Left lung (tissue), 14 donors: Measurements from ENCODE around the gene ARMCX1. TPM values are rescaled to one million over a fixed set of nuclear protein-coding genes. Genes with fewer than 3 reads are reported as not detected.
"Not testable (repeated sequence)": the region's sequence is repeated elsewhere in the genome, so short reads cannot be mapped to it uniquely, and the experiment has no call there.

Experiments
- ATAC-seq: fragments of 200-7000 bp; cut with Tn5 transposase; one replicate; pipeline ENCODE4 v1.9.1; 2020; ENCODE audit warnings: moderate library complexity
- DNase-seq, 4 donors: peaks; one replicate each; pipeline ENCODE4 v3.0.0-alpha.2; 2013 to 2020
- H3K27ac ChIP-seq, 2 donors: fragments of 200-600 bp; sonication (generic) in 1 of 2; one replicate each; pipeline versions ENCODE4 v1.5.0 to v1.8.0; 2020 to 2021
- H3K27me3 ChIP-seq, 2 donors: fragments of 200-600 bp; sonication (generic) in 1 of 2; one replicate each; pipeline versions ENCODE4 v1.5.0 to v1.8.0; 2020 to 2021
- H3K36me3 ChIP-seq, 2 donors: fragments of 200-600 bp; sonication (generic) in 1 of 2; one replicate each; pipeline versions ENCODE4 v1.5.0 to v1.8.0; 2020 to 2021
- H3K4me1 ChIP-seq, 2 donors: fragments of 200-600 bp; one replicate each; pipeline ENCODE4 v1.8.0; 2021
- H3K4me3 ChIP-seq, 2 donors: fragments of 200-600 bp; sonication (generic) in 1 of 2; one replicate each; pipeline versions ENCODE4 v1.5.0 to v1.8.0; 2020 to 2021; ENCODE audit warnings: mild to moderate bottlenecking in 1 of 2
- H3K9me3 ChIP-seq, 2 donors: fragments of 200-600 bp; sonication (generic) in 1 of 2; one replicate each; pipeline versions ENCODE4 v1.5.0 to v1.8.0; 2020 to 2021
- intact Hi-C, 2 donors: fragments of 100-400 bp; cut with DNase I; formaldehyde crosslinking; loops; one replicate each; pipeline versions ENCODE4 v1.11.2 to v1.14.2; 2022
- long read RNA-seq, 12 donors: library from polyadenylated mRNA in 2 of 12; unstranded in 2 of 12; transcript quantifications; one replicate each; pipeline ENCODE4 v2.0.0 and lab custom pipeline, GENCODE V29; 2019 to 2026
- polyA plus RNA-seq, 6 donors: library from polyadenylated mRNA; unstranded; fragments of 120-200 nt; gene quantifications; one replicate each; pipeline ENCODE4 v1.2.1, GENCODE V29; 2013; ENCODE audit not compliant: insufficient read length in 6 of 6
- total RNA-seq, 2 donors: library from RNA; stranded (reverse); fragmentation: NEBNext Ultra II Directional; extraction: Animal tissue kit (Norgen Biotek cat#: 25700); gene quantifications; one replicate each; pipeline ENCODE4 v1.2.1, GENCODE V29; 2021
- TF ChIP-seq, protein P1 (sequence below), 2 donors: fragments of 200-600 bp; sonication (generic) in 1 of 2; IDR thresholded peaks; one replicate each; pipeline versions ENCODE4 v1.5.0 to v1.8.0; 2021; ENCODE audit warnings: antibody characterized with exemption in 2 of 2
- donor health status: DM: no; HTN: yes; CAD: no.
- donor health status: DM: no; HTN: no; CAD: no.

The ARMCX1 gene
- total RNA-seq = 10 to 100 TPM; 24.7 to 25.1 TPM
- 10 to 100 TPM; 53.4 to 63.6 (median 55.8) TPM for polyA plus RNA-seq
- long read RNA-seq, donor 1, transcript ARMCX1-201 (4 exons, 2,141 nt) = major isoform, 16 of 23 reads
- long read RNA-seq, donor 1, partial matches to known transcripts = 0 of 23 reads
- long read RNA-seq, donor 1, other reads (novel, unspliced or antisense) = 7 of 23 reads
- long read RNA-seq, donor 2, transcript ARMCX1-201 (4 exons, 2,141 nt) = major isoform, 17 of 67 reads
- long read RNA-seq, donor 2, partial matches to known transcripts = 50 of 67 reads
- long read RNA-seq, donor 2, other reads (novel, unspliced or antisense) = 0 of 67 reads
- long read RNA-seq, donor 3, transcript ARMCX1-201 (4 exons, 2,141 nt) = major isoform, 6 of 43 reads
- long read RNA-seq, donor 3, partial matches to known transcripts = 6 of 43 reads
- long read RNA-seq, donor 3, other reads (novel, unspliced or antisense) = 31 of 43 reads
- long read RNA-seq, donor 4, transcript ARMCX1-201 (4 exons, 2,141 nt) = major isoform, 13 of 19 reads
- long read RNA-seq, donor 4, partial matches to known transcripts = 0 of 19 reads
- long read RNA-seq, donor 4, other reads (novel, unspliced or antisense) = 6 of 19 reads
- long read RNA-seq, donor 5, transcript ARMCX1-201 (4 exons, 2,141 nt) = major isoform, 14 of 65 reads
- long read RNA-seq, donor 5, partial matches to known transcripts = 13 of 65 reads
- long read RNA-seq, donor 5, other reads (novel, unspliced or antisense) = 38 of 65 reads
- long read RNA-seq, donor 6, transcript ARMCX1-201 (4 exons, 2,141 nt) = major isoform, 21 of 26 reads
- long read RNA-seq, donor 6, partial matches to known transcripts = 0 of 26 reads
- long read RNA-seq, donor 6, other reads (novel, unspliced or antisense) = 5 of 26 reads
- long read RNA-seq, donor 7, transcript ARMCX1-201 (4 exons, 2,141 nt) = major isoform, 11 of 11 reads
- long read RNA-seq, donor 7, partial matches to known transcripts = 0 of 11 reads
- long read RNA-seq, donor 7, other reads (novel, unspliced or antisense) = 0 of 11 reads
- long read RNA-seq, donor 8, transcript ARMCX1-201 (4 exons, 2,141 nt) = major isoform, 8 of 34 reads
- long read RNA-seq, donor 8, partial matches to known transcripts = 26 of 34 reads
- long read RNA-seq, donor 8, other reads (novel, unspliced or antisense) = 0 of 34 reads
- long read RNA-seq, donor 9 = 0 reads
- long read RNA-seq, donor 10, transcript ARMCX1-201 (4 exons, 2,141 nt) = major isoform, 5 of 7 reads
- long read RNA-seq, donor 10, partial matches to known transcripts = 0 of 7 reads
- long read RNA-seq, donor 10, other reads (novel, unspliced or antisense) = 2 of 7 reads
- long read RNA-seq, donor 11, transcript ARMCX1-201 (4 exons, 2,141 nt) = major isoform, 8 of 91 reads
- long read RNA-seq, donor 11, partial matches to known transcripts = 77 of 91 reads
- long read RNA-seq, donor 11, other reads (novel, unspliced or antisense) = 6 of 91 reads
- long read RNA-seq, donor 12, transcript ARMCX1-201 (4 exons, 2,141 nt) = major isoform, 11 of 11 reads
- long read RNA-seq, donor 12, partial matches to known transcripts = 0 of 11 reads
- long read RNA-seq, donor 12, other reads (novel, unspliced or antisense) = 0 of 11 reads

DNA sequence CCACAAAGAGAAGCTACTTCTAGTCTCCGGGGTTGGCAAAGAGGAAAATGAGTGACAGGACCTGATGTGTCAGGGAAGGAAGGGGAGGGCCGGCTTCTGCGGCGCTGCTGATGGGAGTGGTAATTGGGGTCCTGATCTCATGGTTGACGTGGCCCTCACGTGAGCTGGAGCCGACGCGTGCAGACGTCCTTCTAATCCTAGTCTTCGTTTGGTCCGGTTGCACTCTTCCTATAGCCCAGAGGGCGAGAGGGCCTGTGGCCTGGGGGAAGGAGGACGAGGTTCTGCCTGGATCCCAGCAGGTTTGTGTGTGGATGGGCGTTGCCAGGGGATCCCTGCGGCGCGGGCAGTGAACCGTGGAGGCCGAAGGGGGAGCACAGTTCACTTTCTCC is at the start of gene ARMCX1:
Gene ARMCX1, plus strand, starts transcription at position 186 of the 389 bp plus-strand sequence. CDS start 2,384 bp downstream, outside the sequence.
- H3K4me3 ChIP-seq = peak within 1 kb of the TSS; percentile 37 to 58
- H3K27me3 ChIP-seq = no peaks in the 10 kb centered on the region
- peak within 1 kb of the TSS; percentile 75 to 86 for H3K27ac ChIP-seq
- no peaks in the 10 kb centered on the region for H3K4me1 ChIP-seq
- ATAC-seq (peak; percentile 96), DNase-seq (peak; percentile 71 to 88 (median 85))
- TF ChIP-seq, protein P1, sequence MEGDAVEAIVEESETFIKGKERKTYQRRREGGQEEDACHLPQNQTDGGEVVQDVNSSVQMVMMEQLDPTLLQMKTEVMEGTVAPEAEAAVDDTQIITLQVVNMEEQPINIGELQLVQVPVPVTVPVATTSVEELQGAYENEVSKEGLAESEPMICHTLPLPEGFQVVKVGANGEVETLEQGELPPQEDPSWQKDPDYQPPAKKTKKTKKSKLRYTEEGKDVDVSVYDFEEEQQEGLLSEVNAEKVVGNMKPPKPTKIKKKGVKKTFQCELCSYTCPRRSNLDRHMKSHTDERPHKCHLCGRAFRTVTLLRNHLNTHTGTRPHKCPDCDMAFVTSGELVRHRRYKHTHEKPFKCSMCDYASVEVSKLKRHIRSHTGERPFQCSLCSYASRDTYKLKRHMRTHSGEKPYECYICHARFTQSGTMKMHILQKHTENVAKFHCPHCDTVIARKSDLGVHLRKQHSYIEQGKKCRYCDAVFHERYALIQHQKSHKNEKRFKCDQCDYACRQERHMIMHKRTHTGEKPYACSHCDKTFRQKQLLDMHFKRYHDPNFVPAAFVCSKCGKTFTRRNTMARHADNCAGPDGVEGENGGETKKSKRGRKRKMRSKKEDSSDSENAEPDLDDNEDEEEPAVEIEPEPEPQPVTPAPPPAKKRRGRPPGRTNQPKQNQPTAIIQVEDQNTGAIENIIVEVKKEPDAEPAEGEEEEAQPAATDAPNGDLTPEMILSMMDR (IDR thresholded peaks at IDR 0.05) = no peak
- no peaks in the 10 kb centered on the region for H3K9me3 ChIP-seq
- intact Hi-C loops = no loop called here
- H3K36me3 ChIP-seq = peaks cover 0 to 8% of the 10 kb centered on the region in 2 donors

DNA sequence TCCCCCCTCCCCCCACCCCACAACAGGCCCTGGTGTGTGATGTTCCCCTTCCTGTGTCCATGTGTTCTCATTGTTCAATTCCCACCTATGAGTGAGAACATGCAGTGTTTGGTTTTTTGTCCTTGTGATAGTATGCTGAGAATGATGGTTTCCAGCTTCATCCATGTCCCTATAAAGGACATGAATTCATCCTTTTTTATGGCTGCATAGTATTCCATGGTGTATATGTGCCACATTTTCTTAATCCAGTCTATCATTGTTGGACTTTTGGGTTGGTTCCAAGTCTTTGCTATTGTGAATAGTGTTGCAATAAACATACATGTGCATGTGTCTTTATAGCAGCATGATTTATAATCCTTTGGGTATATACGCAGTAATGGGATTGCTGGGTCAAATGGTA is 47.4 kb upstream of the ARMCX1 start:
- ATAC-seq, H3K27ac ChIP-seq, intact Hi-C loops, H3K9me3 ChIP-seq, H3K4me3 ChIP-seq, H3K36me3 ChIP-seq, H3K27me3 ChIP-seq, H3K4me1 ChIP-seq, DNase-seq: not testable (repeated sequence)

- intact Hi-C loops = no loop called here
- Histone ChIP-seq H3K27me3 (no peaks in the 10 kb centered on the region), H3K4me1 (no peaks in the 10 kb centered on the region), H3K27ac (no peak overlapping the region), H3K4me3 (no peak overlapping the region), H3K9me3 (no peaks in the 10 kb centered on the region), H3K36me3 (no peaks in the 10 kb centered on the region)
- ATAC-seq (no peak), DNase-seq (no peak)
- TF ChIP-seq, protein P1 (IDR thresholded peaks at IDR 0.05) = no peak
These were observed 43.0 kb upstream of the ARMCX1 start for GRCh38 chrX:101507372-101507771.

- ATAC-seq (no peak), DNase-seq (no peak)
- no peaks in the 10 kb centered on the region for H3K36me3 ChIP-seq
- no peak overlapping the region for H3K27ac ChIP-seq
- no peak overlapping the region for H3K4me3 ChIP-seq
- H3K4me1 ChIP-seq = no peaks in the 10 kb centered on the region
- no peaks in the 10 kb centered on the region for H3K27me3 ChIP-seq
- intact Hi-C loops = no loop called here
- H3K9me3 ChIP-seq = no peaks in the 10 kb centered on the region
- TF ChIP-seq, protein P1 (IDR thresholded peaks at IDR 0.05) = no peak
These were observed 42.4 kb upstream of the ARMCX1 start for GRCh38 chrX:101507986-101508385.

DNA sequence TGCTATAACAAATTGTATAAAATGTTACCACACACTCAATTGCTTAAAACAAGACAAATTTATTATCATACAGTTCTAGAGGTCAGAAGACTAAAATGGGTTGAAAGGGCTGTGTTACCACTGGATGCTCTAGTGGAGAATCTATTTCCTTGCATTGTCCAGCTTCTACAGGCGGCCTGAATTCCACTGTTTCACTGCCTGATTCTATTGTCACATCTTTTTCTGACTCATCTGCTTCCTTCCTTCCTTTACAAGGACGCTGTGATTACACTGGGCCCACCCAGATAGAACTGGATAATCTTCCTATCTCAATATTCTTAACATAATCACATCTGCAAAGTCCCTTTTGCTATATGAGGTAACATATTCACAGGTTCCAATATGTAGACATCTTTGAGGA is 19.4 kb upstream of the ARMCX1 start:
- no peaks in the 10 kb centered on the region for H3K9me3 ChIP-seq
- H3K36me3 ChIP-seq = no peaks in the 10 kb centered on the region
- TF ChIP-seq, protein P1 (IDR thresholded peaks at IDR 0.05) = no peak
- no peak for ATAC-seq
- H3K27ac ChIP-seq = no peak overlapping the region
- no peaks in the 10 kb centered on the region for H3K4me1 ChIP-seq
- no peaks in the 10 kb centered on the region for H3K27me3 ChIP-seq
- no peak overlapping the region for H3K4me3 ChIP-seq
- no peak for DNase-seq
- intact Hi-C loops = no loop called here
